GM12873 (cell line): Measurements from ENCODE around the gene ARFGEF3.

Source experiments
- CTCF ChIP-seq: IDR thresholded peaks from 2 replicates; pipeline ENCODE4 v1.5.1; 2012; ENCODE audit warnings: low read depth, mild to moderate bottlenecking, moderate library complexity, low read length, control low read depth; ENCODE audit not compliant: insufficient read depth; ENCODE audit errors: missing control alignments

ARFGEF3 gene

GRCh38 chr6:138219398-138219797, 57.7 kb downstream of the ARFGEF3 start:
- TF ChIP-seq CTCF: no peak

- no peak for TF ChIP-seq CTCF
Measured at GRCh38 chr6:138219901-138220300, 58.2 kb downstream of the ARFGEF3 start.

- TF ChIP-seq CTCF: no peak
Measured at GRCh38 chr6:138222901-138223546, 61.3 kb downstream of the ARFGEF3 start.

GRCh38 chr6:138225953-138226352, 64.2 kb downstream of the ARFGEF3 start:
- TF ChIP-seq CTCF: no peak

DNA sequence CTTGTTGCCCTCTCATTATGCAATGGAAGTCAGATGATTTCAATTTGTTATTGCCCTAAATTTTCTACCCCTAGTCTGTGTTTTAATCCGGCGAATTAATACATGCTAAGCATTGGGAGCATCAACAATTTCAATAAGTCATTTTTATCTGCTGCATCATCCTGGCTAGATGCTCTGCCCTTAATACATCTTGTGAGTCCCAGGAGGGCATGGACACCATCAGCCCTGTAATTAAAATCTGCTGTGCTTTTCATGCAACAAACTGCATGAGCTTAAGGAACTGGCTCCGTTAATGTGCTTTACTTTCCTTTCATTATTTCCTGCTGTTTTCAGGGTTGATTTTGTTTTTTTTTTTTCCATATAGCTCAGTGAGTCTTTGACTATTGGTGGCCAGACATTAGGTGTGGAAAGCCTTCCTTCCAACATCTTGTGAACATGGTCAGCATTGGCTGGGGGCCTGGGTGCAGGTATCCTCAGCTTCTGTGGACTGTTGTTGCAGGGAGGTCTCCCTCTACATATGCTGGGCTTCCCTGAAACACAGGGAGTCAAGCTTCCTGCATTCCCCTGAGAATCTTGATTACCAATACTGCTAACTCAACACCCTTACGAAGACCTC, 65.1 kb downstream of the ARFGEF3 start:
- TF ChIP-seq CTCF: no peak

- TF ChIP-seq CTCF: no peak
Measured at GRCh38 chr6:138227316-138227781, 65.6 kb downstream of the ARFGEF3 start.

- no peak for TF ChIP-seq CTCF
Measured at GRCh38 chr6:138229072-138229471, 67.3 kb downstream of the ARFGEF3 start.
